ENCODE measurements around the gene MID1IP1.

Gene MID1IP1

DNA sequence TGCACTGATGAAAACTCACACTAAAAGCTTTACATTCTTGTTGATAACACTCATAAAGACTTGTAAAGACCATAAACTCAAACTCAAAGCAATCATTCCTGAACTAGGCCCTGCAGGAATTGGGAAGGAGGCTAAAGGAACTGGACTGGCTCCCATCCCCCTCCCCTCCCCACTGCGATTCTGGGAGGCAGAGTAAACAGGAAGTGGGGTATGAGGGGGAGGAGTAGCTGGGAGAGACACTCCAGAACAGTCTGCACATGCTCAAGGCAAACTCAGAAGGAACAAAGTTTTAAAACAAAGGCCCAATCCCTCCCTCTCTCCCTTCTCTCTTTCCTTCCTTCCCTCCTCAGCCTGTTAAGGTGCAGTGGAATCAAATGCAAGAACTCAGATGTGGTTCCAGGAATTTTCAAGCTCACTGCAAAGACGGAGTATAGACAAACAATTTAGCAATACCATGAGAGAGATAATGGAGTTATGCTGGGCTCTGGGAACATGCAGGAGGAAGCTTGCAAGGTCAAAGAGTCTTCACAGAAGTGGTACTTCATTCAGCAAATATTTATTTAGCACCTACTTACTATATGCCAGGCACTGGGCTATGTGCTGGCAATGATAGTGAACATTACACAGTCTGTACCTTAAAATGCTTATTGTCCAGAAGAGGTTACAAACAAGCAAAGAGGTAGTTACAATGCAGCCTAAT is 15.9 kb downstream of the MID1IP1 start:
- Histone ChIP-seq H2AFZ (ENCODE audit: low read length) (no peak overlapping the region; the same call in none of the 2 replicates), H3K4me3 (ENCODE audit: low read depth, low read length, poor library complexity, severe bottlenecking) (no peak overlapping the region), H3K9me2 (ENCODE audit: low read depth, low read length) (no peaks in the 10 kb centered on the region), H3K4me1 (ENCODE audit: insufficient read depth, low read length, severe bottlenecking) (peaks cover 16% of the 10 kb centered on the region), H3K9me3 (ENCODE audit: low read length) (no peaks in the 10 kb centered on the region), H3F3A (ENCODE audit: insufficient read depth, low read length) (no peaks in the 10 kb centered on the region), H3K36me3 (ENCODE audit: insufficient read depth, low read length) (no peaks in the 10 kb centered on the region), H3K4me2 (ENCODE audit: low read length) (no peak overlapping the region), H4K20me1 (ENCODE audit: insufficient read depth, low read length) (no peaks in the 10 kb centered on the region), H3K27me3 (ENCODE audit: insufficient read depth, low read length) (no peaks in the 10 kb centered on the region), H3K9ac (ENCODE audit: low read length) (no peak overlapping the region), H3K79me2 (ENCODE audit: insufficient read depth, low read length) (no peaks in the 10 kb centered on the region), H3K27ac (ENCODE audit: low read depth, low read length, poor library complexity, severe bottlenecking) (no peak overlapping the region)
- TF ChIP-seq, protein P1, sequence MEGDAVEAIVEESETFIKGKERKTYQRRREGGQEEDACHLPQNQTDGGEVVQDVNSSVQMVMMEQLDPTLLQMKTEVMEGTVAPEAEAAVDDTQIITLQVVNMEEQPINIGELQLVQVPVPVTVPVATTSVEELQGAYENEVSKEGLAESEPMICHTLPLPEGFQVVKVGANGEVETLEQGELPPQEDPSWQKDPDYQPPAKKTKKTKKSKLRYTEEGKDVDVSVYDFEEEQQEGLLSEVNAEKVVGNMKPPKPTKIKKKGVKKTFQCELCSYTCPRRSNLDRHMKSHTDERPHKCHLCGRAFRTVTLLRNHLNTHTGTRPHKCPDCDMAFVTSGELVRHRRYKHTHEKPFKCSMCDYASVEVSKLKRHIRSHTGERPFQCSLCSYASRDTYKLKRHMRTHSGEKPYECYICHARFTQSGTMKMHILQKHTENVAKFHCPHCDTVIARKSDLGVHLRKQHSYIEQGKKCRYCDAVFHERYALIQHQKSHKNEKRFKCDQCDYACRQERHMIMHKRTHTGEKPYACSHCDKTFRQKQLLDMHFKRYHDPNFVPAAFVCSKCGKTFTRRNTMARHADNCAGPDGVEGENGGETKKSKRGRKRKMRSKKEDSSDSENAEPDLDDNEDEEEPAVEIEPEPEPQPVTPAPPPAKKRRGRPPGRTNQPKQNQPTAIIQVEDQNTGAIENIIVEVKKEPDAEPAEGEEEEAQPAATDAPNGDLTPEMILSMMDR (IDR thresholded peaks at IDR 0.05; ENCODE audit: low read length) = no peak
- no peak for TF ChIP-seq EZH2 (IDR thresholded peaks at IDR 0.05; ENCODE audit: borderline replicate concordance, low read length)

DNA sequence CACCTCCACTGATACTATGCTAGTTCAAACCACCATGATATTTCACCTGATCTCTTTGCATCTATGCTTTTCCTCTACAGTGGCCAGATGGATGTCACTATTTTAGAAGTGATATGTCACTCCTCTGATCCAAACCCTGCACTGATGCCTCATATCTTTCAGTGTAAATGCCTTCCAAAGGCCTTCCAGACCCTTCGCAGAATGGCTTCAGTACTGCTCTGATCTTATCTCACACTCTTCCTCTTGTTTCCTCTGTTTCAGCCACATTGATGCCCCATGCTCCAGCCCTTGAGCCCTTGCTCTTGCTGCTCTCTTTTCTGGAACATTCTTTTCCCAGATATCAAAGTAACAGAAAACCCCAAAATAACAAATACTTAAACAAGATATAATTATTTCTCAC is 17.9 kb downstream of the MID1IP1 start:
- TF ChIP-seq EZH2 (IDR thresholded peaks at IDR 0.05; ENCODE audit: borderline replicate concordance, low read length) = no peak
- TF ChIP-seq, protein P1 (IDR thresholded peaks at IDR 0.05; ENCODE audit: low read length) = no peak
- Histone ChIP-seq H3K27ac (ENCODE audit: low read depth, low read length, poor library complexity, severe bottlenecking) (no peak overlapping the region), H3K79me2 (ENCODE audit: insufficient read depth, low read length) (no peaks in the 10 kb centered on the region)

DNA sequence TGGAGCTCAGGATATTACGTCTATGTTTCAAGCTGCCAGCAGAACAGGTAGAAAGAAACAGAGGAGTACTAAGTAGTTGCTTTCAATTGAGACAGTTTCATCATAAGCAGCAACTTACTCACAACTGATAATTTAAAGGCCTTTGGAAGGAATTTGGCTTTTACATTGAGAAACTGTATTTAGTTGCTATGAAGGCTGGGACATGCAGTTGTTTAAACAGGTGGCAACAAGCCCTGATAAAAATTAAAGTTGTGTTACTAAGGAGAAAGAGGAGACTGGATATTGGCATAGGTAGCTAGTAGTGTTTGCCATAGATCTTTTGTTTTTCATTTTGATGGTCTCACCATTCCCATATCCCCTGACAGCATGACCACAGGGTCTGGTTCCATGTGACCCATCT is 18.4 kb downstream of the MID1IP1 start:
- Histone ChIP-seq H3K36me3 (ENCODE audit: insufficient read depth, low read length) (no peaks in the 10 kb centered on the region), H3K27me3 (ENCODE audit: insufficient read depth, low read length) (no peaks in the 10 kb centered on the region), H3K9me3 (ENCODE audit: low read length) (no peaks in the 10 kb centered on the region), H3K79me2 (ENCODE audit: insufficient read depth, low read length) (no peaks in the 10 kb centered on the region), H3F3A (ENCODE audit: insufficient read depth, low read length) (no peaks in the 10 kb centered on the region), H3K9me2 (ENCODE audit: low read depth, low read length) (no peaks in the 10 kb centered on the region), H3K4me2 (ENCODE audit: low read length) (no peak overlapping the region), H3K9ac (ENCODE audit: low read length) (no peak overlapping the region), H2AFZ (ENCODE audit: low read length) (no peak overlapping the region), H3K4me1 (ENCODE audit: insufficient read depth, low read length, severe bottlenecking) (peaks cover 15% of the 10 kb centered on the region), H4K20me1 (ENCODE audit: insufficient read depth, low read length) (no peaks in the 10 kb centered on the region), H3K27ac (ENCODE audit: low read depth, low read length, poor library complexity, severe bottlenecking) (no peak overlapping the region), H3K4me3 (ENCODE audit: low read depth, low read length, poor library complexity, severe bottlenecking) (no peak overlapping the region)
- TF ChIP-seq, protein P1 (IDR thresholded peaks at IDR 0.05; ENCODE audit: low read length) = no peak
- no peak for TF ChIP-seq EZH2 (IDR thresholded peaks at IDR 0.05; ENCODE audit: borderline replicate concordance, low read length)

More for the DNA sequence above, 17.9 kb downstream of the MID1IP1 start:
- Histone ChIP-seq H3K9ac (ENCODE audit: low read length) (no peak overlapping the region), H3K36me3 (ENCODE audit: insufficient read depth, low read length) (no peaks in the 10 kb centered on the region), H3K4me1 (ENCODE audit: insufficient read depth, low read length, severe bottlenecking) (peaks cover 15% of the 10 kb centered on the region), H3K27me3 (ENCODE audit: insufficient read depth, low read length) (no peaks in the 10 kb centered on the region), H3F3A (ENCODE audit: insufficient read depth, low read length) (no peaks in the 10 kb centered on the region), H3K4me2 (ENCODE audit: low read length) (no peak overlapping the region), H3K9me3 (ENCODE audit: low read length) (no peaks in the 10 kb centered on the region), H2AFZ (ENCODE audit: low read length) (no peak overlapping the region), H3K4me3 (ENCODE audit: low read depth, low read length, poor library complexity, severe bottlenecking) (no peak overlapping the region), H3K9me2 (ENCODE audit: low read depth, low read length) (no peaks in the 10 kb centered on the region), H4K20me1 (ENCODE audit: insufficient read depth, low read length) (no peaks in the 10 kb centered on the region)
